Measurements from ENCODE around the gene FURIN.
A peak's percentile ranks its signal among the peaks of the same experiment; 100 is the strongest.
"Not testable (repeated sequence)": the region's sequence is repeated elsewhere in the genome, so short reads cannot be mapped to it uniquely, and the experiment has no call there.

FURIN gene

GRCh38 chr15:90844696-90845095 lies 23.7 kb upstream of the FURIN start:
- no peak for DNase-seq (ENCODE audit: low read depth)

- DNase-seq (ENCODE audit: low read depth): peak; percentile 26
Measured at GRCh38 chr15:90845201-90845949, 23.0 kb upstream of the FURIN start.

DNA sequence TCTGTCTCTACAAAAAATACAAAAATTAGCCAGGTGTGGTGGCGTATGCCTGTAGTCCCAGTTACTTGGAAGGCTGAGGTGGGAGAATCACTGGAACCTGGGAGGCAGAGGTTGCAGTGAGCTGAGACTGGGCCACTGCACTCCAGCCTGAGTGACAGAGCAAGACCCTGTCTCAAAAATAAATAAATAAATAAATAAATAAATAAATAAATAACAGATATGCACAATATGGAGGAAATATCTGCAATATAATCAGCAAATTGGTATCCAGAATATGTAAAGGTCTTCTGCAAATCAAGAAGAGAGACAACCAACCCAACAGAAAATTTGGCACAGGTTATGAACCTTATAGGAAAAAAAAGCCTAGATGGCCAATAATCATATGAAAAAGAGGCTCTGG lies 19.0 kb upstream of the FURIN start:
- not testable (repeated sequence) for DNase-seq (ENCODE audit: low read depth)

GRCh38 chr15:90851114-90851513 lies 17.3 kb upstream of the FURIN start:
- DNase-seq (ENCODE audit: low read depth): no peak

DNA sequence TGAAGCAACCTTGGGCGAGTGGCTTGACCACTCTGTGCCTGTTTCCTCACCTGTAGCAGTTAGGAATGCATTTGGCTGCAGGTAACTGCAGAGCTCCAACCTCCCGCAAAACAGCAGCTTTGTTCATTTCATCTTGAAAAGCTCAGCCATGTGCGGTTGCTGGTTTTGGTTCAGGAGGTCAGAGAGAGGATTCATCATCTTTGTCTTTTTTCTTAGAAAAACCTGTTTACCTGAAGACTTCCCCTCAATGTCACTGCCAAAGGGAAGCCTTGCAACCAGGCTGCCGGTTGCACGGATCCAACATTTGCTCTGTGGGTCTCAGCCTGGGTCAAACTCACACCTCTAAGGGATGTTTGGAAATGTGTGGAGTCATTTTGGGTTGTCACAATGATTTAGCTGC lies 16.4 kb upstream of the FURIN start:
- DNase-seq (ENCODE audit: low read depth): no peak

- DNase-seq (ENCODE audit: low read depth): no peak
Measured at GRCh38 chr15:90855139-90855538, 13.2 kb upstream of the FURIN start.

GRCh38 chr15:90857337-90857736 lies 11.1 kb upstream of the FURIN start:
- no peak for DNase-seq (ENCODE audit: low read depth)

DNA sequence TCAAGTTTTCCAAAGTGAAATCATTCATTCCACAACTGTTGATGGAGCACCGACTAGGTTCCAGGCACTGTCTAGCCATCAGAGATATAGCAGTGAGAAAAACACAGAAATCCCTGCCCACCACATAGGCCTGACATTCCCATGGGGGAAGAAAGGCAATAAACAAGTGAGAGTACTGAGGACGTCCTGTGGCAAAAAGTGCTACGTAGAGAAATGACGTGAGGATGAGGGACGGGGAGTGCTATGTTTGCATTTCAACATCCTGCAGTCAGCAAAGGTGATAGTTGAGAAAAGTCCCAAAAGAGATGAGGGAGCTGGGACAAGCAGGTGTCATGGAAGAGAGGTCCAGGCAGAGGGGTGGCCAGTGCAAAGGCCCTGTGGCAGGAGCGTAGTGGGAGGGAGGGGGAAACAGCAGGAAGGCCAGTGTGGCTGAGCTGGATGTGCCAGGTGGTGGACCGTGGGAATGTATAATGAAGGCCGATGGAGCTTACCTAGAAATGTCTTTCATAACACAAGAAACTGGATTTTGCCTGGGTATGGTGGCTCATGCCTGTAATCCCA lies 10.4 kb upstream of the FURIN start:
- DNase-seq (ENCODE audit: low read depth): no peak

- no peak for DNase-seq (ENCODE audit: low read depth)
Measured at GRCh38 chr15:90859234-90860131, 8.9 kb upstream of the FURIN start.

- DNase-seq (ENCODE audit: low read depth): no peak
Measured at GRCh38 chr15:90860450-90860849, 7.9 kb upstream of the FURIN start.

DNA sequence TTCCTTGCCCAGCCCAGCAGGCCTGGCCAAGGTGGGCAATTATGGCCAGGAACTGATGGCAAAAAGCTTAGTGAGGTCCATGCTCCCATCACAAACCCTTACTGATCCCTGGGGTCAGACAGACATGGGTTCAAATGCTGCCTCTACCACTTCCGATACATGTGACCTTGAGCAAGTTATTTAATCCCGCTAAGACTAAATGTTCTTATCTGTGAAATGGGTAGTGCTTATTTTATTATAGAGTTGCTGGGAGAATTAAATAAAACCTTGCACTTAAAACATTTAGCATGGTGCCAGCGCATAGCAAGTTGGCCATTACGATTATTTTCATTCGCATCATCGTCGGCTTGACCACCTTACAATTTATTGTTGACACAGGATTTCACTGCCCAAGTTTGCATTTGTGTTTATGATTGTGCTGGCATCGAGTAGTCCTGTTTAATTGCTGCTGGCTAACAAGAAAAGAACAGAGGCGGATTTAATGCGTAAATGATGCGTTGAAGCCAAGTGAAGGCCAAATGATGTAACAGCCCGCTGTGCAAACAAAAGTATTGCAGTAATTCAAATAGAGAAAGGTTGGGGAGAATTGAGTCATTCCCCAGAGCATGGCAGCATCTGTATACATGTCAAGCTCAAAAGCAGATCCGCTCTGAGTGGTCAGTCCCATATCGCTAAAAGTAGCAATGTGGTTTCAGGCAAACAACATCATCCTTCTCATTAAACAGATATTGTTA lies 7.3 kb upstream of the FURIN start:
- DNase-seq (ENCODE audit: low read depth): no peak

GRCh38 chr15:90862487-90862886 lies 5.9 kb upstream of the FURIN start:
- no peak for DNase-seq (ENCODE audit: low read depth)

- DNase-seq (ENCODE audit: low read depth): no peak
Measured at GRCh38 chr15:90862964-90863778, 5.2 kb upstream of the FURIN start.

DNA sequence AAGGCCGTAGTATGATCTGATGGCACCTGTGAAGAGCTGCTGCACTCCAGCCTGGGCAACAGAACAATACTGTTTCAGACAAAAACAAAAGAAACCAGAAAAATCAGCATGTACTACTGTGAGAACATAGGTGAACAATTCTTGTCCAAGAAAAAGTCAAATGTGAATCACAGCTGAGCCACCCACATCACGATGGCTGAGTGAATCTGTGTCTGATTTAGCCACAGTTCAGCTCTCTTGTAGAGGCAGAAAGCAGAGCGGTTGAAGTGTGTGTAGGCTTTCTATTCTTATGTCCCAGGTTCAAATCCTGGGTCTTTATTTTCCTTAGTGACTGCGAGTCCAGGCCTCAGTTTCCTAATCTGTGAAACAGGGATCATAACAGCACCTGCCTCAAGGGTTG lies 4.4 kb upstream of the FURIN start:
- DNase-seq (ENCODE audit: low read depth): no peak

- no peak for DNase-seq (ENCODE audit: low read depth)
Measured at GRCh38 chr15:90864507-90864906, 3.9 kb upstream of the FURIN start.

GRCh38 chr15:90865702-90866101 lies 2.7 kb upstream of the FURIN start:
- DNase-seq (ENCODE audit: low read depth): no peak

DNA sequence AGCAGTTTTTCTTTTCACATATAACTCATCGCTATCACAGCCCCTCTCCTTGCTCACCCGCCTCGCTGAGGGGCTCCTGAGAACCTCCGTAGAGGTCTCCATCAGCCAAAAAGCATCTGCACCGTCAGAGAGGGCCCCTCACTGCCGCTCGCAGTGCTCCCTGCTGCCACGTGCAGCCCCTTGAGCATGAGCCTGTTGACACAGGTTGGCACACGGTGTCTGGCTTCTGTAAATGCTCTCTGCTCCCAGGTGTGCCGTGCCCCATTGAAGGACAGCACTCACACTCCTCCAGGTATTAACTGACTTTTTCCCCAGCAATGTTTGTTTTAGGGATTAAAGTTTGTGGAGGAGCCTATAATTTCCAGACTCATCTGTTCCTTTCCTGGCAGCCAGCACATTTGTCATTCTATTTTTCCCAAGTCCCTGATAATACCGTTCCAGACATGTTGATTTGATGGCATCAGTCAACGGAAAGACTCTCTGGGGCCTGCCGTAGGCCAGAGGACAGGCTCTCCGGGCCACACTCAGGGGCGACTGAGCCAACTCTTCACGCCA lies 2.1 kb upstream of the FURIN start:
- DNase-seq (ENCODE audit: low read depth): no peak

- no peak for DNase-seq (ENCODE audit: low read depth)
Measured at GRCh38 chr15:90866800-90867199, 1.6 kb upstream of the FURIN start.

DNA sequence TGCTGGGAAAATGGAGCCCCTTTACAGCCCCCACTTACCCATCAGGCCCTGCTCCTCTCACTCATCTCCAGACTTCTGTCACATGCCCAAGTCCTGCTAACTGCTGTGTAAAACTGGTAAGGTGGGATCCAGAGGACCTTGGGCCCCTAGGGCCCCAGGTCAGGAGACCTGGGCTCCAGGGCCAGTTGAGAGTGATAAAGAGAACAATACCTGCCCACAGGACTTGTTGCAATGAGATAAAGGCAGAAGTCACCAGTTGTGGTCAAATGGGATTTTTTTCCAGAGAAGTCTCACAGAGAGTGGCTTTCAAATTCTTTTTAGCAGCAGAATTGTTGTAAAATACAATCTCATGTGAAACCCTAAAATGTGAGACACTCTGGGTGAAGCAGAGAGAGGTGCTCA lies 753 bp downstream of the FURIN start:
- DNase-seq (ENCODE audit: low read depth): no peak

GRCh38 chr15:90869601-90870353 lies 1.4 kb downstream of the FURIN start:
- DNase-seq (ENCODE audit: low read depth): peak; percentile 75
